SK-N-SH (cell line): ENCODE measurements around the gene BIRC7. TPM values are rescaled to one million over a fixed set of nuclear protein-coding genes. Genes with fewer than 3 reads are reported as not detected.
A peak's percentile ranks its signal among the peaks of the same experiment; 100 is the strongest.

Experiments used
- CTCF ChIA-PET: fragments of 300-600, 350-600 bp; formaldehyde crosslinking; extraction: SDS; loops from one replicate; lab custom pipeline; 2021; lab: Yijun Ruan, JAX
- POLR2A ChIA-PET: fragments of 350-600 bp; sonication (Branson Sonifier 250); formaldehyde crosslinking; extraction: SDS; loops from one replicate; lab custom pipeline; 2020; ENCODE audit warnings: antibody characterized with exemption, inconsistent platforms; lab: Yijun Ruan, JAX
- DNase-seq: peaks from one replicate; pipeline ENCODE4 v3.0.0; 2012
- H2AFZ ChIP-seq: fragments of 200-600 bp; sonication (generic); 2 replicates; pipeline ENCODE4 v1.8.1; 2016; ENCODE audit warnings: antibody characterized with exemption, mild to moderate bottlenecking, low read depth
- H3F3A ChIP-seq: fragments of 200-600 bp; sonication (generic); replicated peaks from 2 replicates; pipeline ENCODE3; 2016; ENCODE audit warnings: antibody characterized with exemption, mild to moderate bottlenecking; ENCODE audit not compliant: insufficient read depth
- H3K27ac ChIP-seq, 2 experiments: fragments of 200-500 bp in 1 of 2; fragments of 200-600 bp in 1 of 2; sonication (Bioruptor generic) in 1 of 2; sonication (generic), shearing (Covaris generic) in 1 of 2; 2 replicates each; pipeline versions ENCODE4 v1.5.1 to v1.6.1; 2014 to 2016; ENCODE audit warnings: low read depth in 2 of 2, inconsistent platforms in 1 of 2, low read length in 1 of 2, mild to moderate bottlenecking in 1 of 2, mixed read lengths in 1 of 2
- H3K27me3 ChIP-seq: fragments of 200-600 bp; sonication (generic), shearing (Covaris generic); 2 replicates; pipeline ENCODE4 v1.6.1; 2016; ENCODE audit warnings: mixed run types; ENCODE audit not compliant: insufficient read depth
- H3K36me3 ChIP-seq, 2 experiments: fragments of 200-500 bp in 1 of 2; fragments of 200-600 bp in 1 of 2; sonication (Bioruptor generic) in 1 of 2; sonication (generic) in 1 of 2; replicated peaks in 1 of 2; 2 replicates each; pipeline versions ENCODE3 to v1.5.1; 2014 to 2016; ENCODE audit warnings: low read length in 1 of 2, mild to moderate bottlenecking in 1 of 2; ENCODE audit not compliant: insufficient read depth in 2 of 2, control insufficient read depth in 1 of 2
- H3K4me1 ChIP-seq, 2 experiments: fragments of 200-500 bp in 1 of 2; fragments of 200-600 bp in 1 of 2; sonication (Bioruptor generic) in 1 of 2; sonication (generic), shearing (Covaris generic) in 1 of 2; 2 replicates each; pipeline versions ENCODE4 v1.5.1 to v1.6.1; 2014 to 2016; ENCODE audit warnings: low read depth in 1 of 2, low read length in 1 of 2, mixed run types in 1 of 2; ENCODE audit not compliant: insufficient read depth in 2 of 2, control insufficient read depth in 1 of 2
- H3K4me2 ChIP-seq: fragments of 200-600 bp; sonication (generic), shearing (Covaris generic); 2 replicates; pipeline ENCODE4 v1.6.1; 2017; ENCODE audit warnings: mixed run types
- H3K4me3 ChIP-seq, 2 experiments: fragments of 200-500 bp in 1 of 2; fragments of 200-600 bp in 1 of 2; sonication (Bioruptor generic) in 1 of 2; sonication (generic), shearing (Covaris generic) in 1 of 2; 2 replicates each; pipeline versions ENCODE4 v1.5.1 to v1.8.1; 2014 to 2016; ENCODE audit warnings: low read depth in 2 of 2, inconsistent platforms in 1 of 2, low read length in 1 of 2, mild to moderate bottlenecking in 1 of 2, mixed read lengths in 1 of 2, moderate library complexity in 1 of 2
- H3K79me2 ChIP-seq: fragments of 200-600 bp; sonication (generic); 2 replicates; pipeline ENCODE4 v1.8.1; 2017; ENCODE audit warnings: mild to moderate bottlenecking; ENCODE audit not compliant: insufficient read depth
- H3K9ac ChIP-seq: fragments of 200-600 bp; sonication (generic); 2 replicates; pipeline ENCODE4 v1.6.1; 2017; ENCODE audit warnings: mixed run types
- H3K9me2 ChIP-seq: fragments of 200-600 bp; sonication (generic); 2 replicates; pipeline ENCODE4 v1.6.1; 2017; ENCODE audit warnings: mixed run types
- H3K9me3 ChIP-seq: fragments of 200-600 bp; sonication (generic); 2 replicates; pipeline ENCODE4 v1.6.1; 2017; ENCODE audit warnings: mixed run types, mild to moderate bottlenecking, moderate library complexity
- H4K20me1 ChIP-seq: fragments of 200-600 bp; sonication (generic); 2 replicates; pipeline ENCODE4 v1.6.1; 2017; ENCODE audit warnings: mild to moderate bottlenecking, mixed run types; ENCODE audit not compliant: insufficient read depth
- CHD2 ChIP-seq: fragments of 150-350 bp; IDR thresholded peaks from 2 replicates; pipeline ENCODE4 v1.6.1; 2018; ENCODE audit warnings: low read length; ENCODE audit not compliant: partially characterized antibody
- FOSL2 ChIP-seq: IDR thresholded peaks from 2 replicates; pipeline ENCODE4 v1.4.0; 2012; ENCODE audit warnings: low read depth, mild to moderate bottlenecking, moderate library complexity, borderline replicate concordance
- GABPA ChIP-seq: IDR thresholded peaks from 2 replicates; pipeline ENCODE4 v1.4.0; 2012; ENCODE audit warnings: low read depth, mild to moderate bottlenecking
- JUND ChIP-seq: IDR thresholded peaks from 2 replicates; pipeline ENCODE4 v1.4.0; 2012
- POLR2AphosphoS5 ChIP-seq: IDR thresholded peaks from 2 replicates; pipeline ENCODE4 v1.6.1; 2012; ENCODE audit warnings: low read depth, low read length
- RAD21 ChIP-seq: IDR thresholded peaks from 2 replicates; pipeline ENCODE4 v1.6.1; 2012; ENCODE audit warnings: mild to moderate bottlenecking, low read length
- TAF1 ChIP-seq: IDR thresholded peaks from 2 replicates; pipeline ENCODE4 v1.6.1; 2012; ENCODE audit warnings: low read depth, mild to moderate bottlenecking, low read length, moderate library complexity, borderline replicate concordance
- WGBS: methylation state at CpG from one replicate; pipeline ENCODE4 v1.1.6; 2017; ENCODE audit warnings: low lambda C conversion rate; 5-methylcytosine and 5-hydroxymethylcytosine counted together
- polyA plus RNA-seq, 3 experiments: library from polyadenylated mRNA; depleted of rRNA; stranded (reverse); fragments of >200 nt; gene quantifications; 2 replicates each; pipeline ENCODE4 v1.2.3, GENCODE V29; 2012

BIRC7 gene
- polyA plus RNA-seq, 1 of the 3 experiments (the other 2 are of a cell fraction), result not detected

- TF ChIP-seq TAF1, result peak; percentile 43; the same call in 1 of the 2 replicates
- TF ChIP-seq, all 33 proteins: peak for 9
These were observed 36.7 kb downstream of the BIRC7 start, which contains the start of gene ARFGAP1 (continued) for GRCh38 chr20:63272105-63273058.

GRCh38 chr20:63273059-63273579 is 37.4 kb downstream of the BIRC7 start:
- H4K20me1 ChIP-seq, result peaks cover 47% of the 10 kb centered on the region
- 0 out of 2 replicates have a peak overlapping the region, but pooled peaks have one; percentile 51 for H2AFZ ChIP-seq

GRCh38 chr20:63273635-63274380 is 38.1 kb downstream of the BIRC7 start:
- H3K27me3 ChIP-seq, result no peaks in the 10 kb centered on the region
- 13% methylated on average over 12 of the region's 20 CpGs for WGBS
- no peaks in the 10 kb centered on the region for H3K9me3 ChIP-seq
- H3K4me3 ChIP-seq, result peak overlapping the region; percentile 87 to 92
- no peaks in the 10 kb centered on the region for H3F3A ChIP-seq
- H3K4me2 ChIP-seq, result peak overlapping the region; percentile 97
- H3K9ac ChIP-seq, result peak overlapping the region; percentile 95
- no peak overlapping the region for H2AFZ ChIP-seq
- H3K27ac ChIP-seq, result peak overlapping the region in 1 of 2 experiments; percentile 41; a peak in 2 of 4 replicates
- CTCF ChIA-PET, result interaction anchor here (0.8 to 4.7 kb wide), 5 partner anchors 17 to 49 kb away, joined by 3 to 38 read pairs (median 5); no protein-coding TSS in a partner anchor
- DNase-seq, result no peak
- peaks cover 58% of the 10 kb centered on the region for H3K79me2 ChIP-seq
- H3K4me1 ChIP-seq, result peaks cover 0 to 20% of the 10 kb centered on the region in 2 experiments; a peak in 2 of 4 replicates
- peak; percentile 28; the same call in 1 of the 2 replicates for TF ChIP-seq JUND
- TF ChIP-seq CHD2, result no peak
- TF ChIP-seq FOSL2, result peak; percentile 53; the same call in 1 of the 2 replicates
- H3K36me3 ChIP-seq, result peaks cover 5 to 30% of the 10 kb centered on the region in 2 experiments
- POLR2A ChIA-PET, result interaction anchor here (0.6 to 1.8 kb wide), 2 partner anchors 14 to 17 kb away, joined by 3 to 7 read pairs; no protein-coding TSS in a partner anchor
- no peaks in the 10 kb centered on the region for H3K9me2 ChIP-seq
- peaks cover 48% of the 10 kb centered on the region for H4K20me1 ChIP-seq

More at GRCh38 chr20:63273059-63273579, 37.4 kb downstream of the BIRC7 start:
- Histone ChIP-seq H3K4me3 (peak overlapping the region; percentile 87 to 92), H3K4me1 (peaks cover 0 to 20% of the 10 kb centered on the region in 2 experiments; a peak in 2 of 4 replicates), H3K9ac (peak overlapping the region; percentile 95), H3K9me2 (no peaks in the 10 kb centered on the region), H3K27ac (peak overlapping the region; percentile 41 to 65; a peak in 3 of 4 replicates), H3K79me2 (peaks cover 55% of the 10 kb centered on the region), H3K27me3 (no peaks in the 10 kb centered on the region), H3F3A (no peaks in the 10 kb centered on the region), H3K4me2 (peak overlapping the region; percentile 97), H3K9me3 (no peaks in the 10 kb centered on the region), H3K36me3 (peaks cover 3 to 23% of the 10 kb centered on the region in 2 experiments)
- DNase-seq, result no peak
- CTCF ChIA-PET, result interaction anchor here (0.8 to 4.7 kb wide), 11 partner anchors 8 to 301 kb away, joined by 3 to 38 read pairs (median 3); no protein-coding TSS in a partner anchor
- POLR2A ChIA-PET, result interaction anchor here (0.6 to 1.9 kb wide), 6 partner anchors 8 to 50 kb away, joined by 3 to 7 read pairs (median 4); no protein-coding TSS in a partner anchor
- WGBS, result 4% methylated on average over 20 of the region's 37 CpGs
- TF ChIP-seq GABPA, result no peak
- no peak for TF ChIP-seq POLR2AphosphoS5
- no peak for TF ChIP-seq TAF1
- no peak for TF ChIP-seq RAD21
